Activated naive CD8-positive, alpha-beta T cell treated with anti-CD3 and anti-CD28 coated beads, Interleukin-2, amount 50 U/mL, for 16 hours (primary cell): ENCODE measurements around the gene SLC2A4RG.

Experiments used
- DNase-seq: peaks from one replicate; pipeline ENCODE4 v3.0.0-alpha.2; 2020; ENCODE audit warnings: low read depth, low spot score

Gene SLC2A4RG, protein sequence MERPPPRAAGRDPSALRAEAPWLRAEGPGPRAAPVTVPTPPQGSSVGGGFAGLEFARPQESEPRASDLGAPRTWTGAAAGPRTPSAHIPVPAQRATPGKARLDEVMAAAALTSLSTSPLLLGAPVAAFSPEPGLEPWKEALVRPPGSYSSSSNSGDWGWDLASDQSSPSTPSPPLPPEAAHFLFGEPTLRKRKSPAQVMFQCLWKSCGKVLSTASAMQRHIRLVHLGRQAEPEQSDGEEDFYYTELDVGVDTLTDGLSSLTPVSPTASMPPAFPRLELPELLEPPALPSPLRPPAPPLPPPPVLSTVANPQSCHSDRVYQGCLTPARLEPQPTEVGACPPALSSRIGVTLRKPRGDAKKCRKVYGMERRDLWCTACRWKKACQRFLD

DNA sequence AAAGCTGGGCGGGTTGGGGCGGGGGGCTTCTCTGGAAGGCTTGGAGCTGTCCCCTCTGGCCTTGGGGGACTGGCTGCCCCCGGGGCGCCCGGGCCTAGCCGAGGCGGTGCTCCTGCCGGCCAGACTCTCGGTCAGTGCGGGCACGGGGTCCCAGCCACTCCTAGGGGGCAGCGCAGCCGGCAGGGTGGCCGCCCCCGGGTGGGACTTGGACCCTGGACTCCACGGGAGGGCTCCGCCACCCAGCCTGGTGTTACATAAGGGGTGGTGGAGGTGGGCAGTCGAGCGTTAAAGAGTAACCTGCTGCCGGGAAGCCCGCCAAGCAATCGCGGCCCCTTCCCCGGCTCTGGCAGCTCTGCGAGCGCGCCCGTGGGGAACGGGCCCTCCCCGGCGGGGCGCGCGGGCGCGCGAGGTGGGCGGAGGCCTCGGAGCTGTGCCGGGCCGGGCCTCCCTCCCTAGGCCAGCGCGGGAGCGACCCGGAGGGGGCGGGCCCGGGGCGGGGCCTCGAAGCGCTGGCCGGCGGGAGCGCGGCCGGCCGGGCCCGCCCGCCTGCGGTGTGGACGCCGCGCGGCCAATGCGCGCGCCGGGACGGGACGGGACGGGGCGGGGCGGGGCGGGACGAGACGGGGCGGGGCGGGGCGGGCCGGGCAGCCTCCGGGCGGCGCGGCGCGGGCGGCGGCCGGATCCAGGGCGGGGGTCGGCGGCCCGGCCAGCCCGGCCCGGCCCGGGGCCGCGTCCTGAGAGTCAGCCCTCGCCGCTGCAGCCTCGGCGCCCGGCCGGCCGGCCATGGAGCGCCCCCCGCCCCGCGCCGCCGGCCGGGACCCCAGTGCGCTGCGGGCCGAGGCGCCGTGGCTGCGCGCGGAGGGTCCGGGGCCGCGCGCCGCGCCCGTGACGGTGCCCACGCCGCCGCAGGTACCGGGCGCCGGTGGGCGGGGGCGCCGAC lies at the start of gene SLC2A4RG:
SLC2A4RG (plus strand) TSS at position 647 of the 940 bp plus-strand sequence; CDS start at position 784, 137 bp downstream.
- DNase-seq = no peak

DNA sequence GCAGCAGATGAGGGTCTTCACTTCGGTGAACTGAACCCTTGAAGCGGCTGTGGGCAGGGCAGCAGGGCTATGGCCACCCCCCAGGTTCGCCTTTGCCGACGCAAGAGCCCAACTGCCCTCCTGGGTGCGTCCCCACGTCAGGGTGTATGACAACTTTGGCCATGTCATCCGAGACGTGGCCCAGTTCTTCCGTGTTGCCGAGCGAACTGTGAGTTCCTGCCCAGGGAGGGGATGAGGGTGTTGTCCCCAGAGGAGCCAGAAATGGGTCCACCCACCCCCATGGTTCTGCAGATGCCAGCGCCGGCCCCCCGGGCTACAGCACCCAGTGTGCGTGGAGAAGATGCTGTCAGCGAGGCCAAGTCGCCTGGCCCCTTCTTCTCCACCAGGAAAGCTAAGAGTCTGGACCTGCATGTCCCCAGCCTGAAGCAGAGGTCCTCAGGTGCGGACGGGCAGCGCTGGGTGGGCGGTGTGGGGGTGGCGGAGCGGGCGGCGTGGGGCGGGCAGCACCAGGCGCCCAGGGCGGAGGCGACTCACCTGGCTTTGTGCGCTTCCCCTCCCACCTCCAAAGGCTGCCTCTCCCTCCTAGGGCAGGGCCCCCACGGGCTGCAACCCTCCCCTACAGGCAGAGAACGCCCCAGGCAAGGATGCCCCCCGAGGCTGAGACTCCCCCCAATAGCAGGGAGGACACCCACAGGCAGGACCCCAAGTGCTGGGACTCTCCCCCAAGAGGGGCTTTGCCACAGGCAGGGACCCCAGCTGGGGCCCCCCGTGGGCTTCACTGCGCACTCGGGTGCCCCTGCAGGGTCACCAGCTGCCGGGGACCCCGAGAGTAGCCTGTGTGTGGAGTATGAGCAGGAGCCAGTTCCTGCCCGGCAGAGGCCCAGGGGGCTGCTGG lies 49.3 kb upstream of the SLC2A4RG start:
- no peak for DNase-seq

DNA sequence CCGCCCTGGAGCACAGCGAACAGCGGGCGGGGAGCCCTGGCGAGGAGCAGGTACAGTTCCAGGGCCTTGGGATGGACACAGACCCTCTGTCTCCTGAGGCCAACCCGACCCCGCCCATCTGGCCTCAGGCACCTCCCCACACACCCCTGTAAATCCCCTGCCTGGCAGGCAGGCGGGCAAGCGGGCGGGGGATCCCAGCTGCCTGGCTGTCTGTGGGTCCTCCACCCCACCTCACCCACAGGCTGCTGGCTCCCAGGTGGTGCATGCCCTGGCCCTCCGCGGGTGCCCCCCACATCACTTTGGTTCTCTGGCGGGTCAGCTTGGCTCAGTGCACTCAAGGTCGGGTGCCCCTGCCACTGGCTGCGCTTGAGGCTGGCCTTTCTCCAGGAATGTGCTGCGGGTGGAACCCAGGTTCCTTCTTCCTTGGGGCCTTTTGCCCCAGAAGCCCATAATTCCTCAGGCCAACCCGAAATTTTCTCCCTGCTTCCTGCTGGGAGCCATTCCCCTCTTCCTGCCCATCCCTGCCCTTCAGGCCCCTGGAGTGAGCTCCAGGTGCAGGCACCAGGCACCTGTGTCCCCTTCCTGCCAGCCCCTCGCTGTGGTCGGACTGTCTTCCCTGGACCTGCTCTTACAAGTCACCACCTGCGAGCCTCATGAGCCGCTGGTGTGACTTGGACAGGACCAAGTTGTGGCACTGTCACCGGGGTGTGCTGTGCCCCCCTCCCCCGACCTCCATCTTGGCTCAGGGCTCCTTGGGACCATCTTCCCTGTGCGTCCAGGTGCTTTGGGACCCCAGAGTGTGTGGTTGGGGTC lies 48.5 kb upstream of the SLC2A4RG start:
- no peak for DNase-seq

DNA sequence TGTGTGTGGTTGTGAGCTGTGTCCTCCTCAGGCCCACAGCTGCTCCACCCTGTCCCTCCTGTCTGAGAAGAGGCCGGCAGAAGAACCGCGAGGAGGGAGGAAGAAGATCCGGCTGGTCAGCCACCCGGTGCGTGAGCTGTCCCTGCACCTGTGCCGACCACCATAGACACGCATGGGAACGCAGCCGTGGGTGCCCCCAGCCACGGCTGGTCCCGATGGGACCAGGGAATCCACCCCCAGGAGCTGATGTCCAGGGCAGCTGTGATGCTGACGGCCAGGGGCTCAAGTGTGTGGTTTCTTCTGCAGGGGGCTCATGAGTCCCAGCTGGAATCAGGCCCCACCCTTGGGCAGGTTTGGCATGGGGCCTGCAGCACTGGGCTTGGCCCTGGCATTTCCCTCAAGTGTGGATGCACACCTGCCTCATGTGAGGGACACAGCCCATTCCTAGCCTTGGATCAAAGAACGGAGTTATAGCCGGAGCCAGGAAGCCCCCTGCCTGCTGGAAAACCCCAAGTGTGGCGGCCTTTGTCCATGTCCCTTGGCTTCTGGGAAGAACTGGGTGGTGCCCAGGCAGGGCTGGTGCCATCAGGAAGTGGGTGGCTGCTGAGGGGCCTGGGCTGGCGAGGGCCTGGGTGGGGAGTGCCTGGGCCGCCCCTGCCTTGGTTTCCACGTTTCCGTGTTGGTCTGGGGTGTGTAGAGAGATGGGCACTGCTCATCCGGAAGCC lies 47.7 kb upstream of the SLC2A4RG start:
- DNase-seq = no peak

DNA sequence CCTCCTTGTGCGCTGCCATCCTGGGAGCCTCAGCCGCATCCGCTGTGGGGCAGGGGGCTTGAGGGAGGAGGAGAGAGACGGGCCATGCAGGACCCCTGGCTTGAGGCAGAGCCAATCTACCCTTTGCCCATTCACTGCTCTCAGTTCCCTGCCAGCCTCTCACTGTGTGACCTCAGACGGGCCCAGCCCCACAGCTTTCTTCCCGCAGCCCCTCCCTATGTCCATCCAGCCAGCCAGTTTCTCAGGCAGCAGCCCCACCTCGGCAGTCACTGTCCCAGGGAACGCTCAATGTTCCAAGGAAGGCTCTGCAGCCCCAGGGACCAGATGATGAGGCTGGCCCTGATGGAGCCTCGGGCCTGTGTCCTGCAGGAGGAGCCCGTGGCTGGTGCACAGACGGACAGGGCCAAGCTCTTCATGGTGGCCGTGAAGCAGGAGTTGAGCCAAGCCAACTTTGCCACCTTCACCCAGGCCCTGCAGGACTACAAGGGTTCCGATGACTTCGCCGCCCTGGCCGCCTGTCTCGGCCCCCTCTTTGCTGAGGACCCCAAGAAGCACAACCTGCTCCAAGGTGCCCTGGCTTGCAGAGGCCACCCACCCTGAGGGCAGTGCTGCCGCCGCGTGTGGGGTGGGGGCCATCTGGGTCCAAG lies 47.0 kb upstream of the SLC2A4RG start:
- DNase-seq = no peak

DNA sequence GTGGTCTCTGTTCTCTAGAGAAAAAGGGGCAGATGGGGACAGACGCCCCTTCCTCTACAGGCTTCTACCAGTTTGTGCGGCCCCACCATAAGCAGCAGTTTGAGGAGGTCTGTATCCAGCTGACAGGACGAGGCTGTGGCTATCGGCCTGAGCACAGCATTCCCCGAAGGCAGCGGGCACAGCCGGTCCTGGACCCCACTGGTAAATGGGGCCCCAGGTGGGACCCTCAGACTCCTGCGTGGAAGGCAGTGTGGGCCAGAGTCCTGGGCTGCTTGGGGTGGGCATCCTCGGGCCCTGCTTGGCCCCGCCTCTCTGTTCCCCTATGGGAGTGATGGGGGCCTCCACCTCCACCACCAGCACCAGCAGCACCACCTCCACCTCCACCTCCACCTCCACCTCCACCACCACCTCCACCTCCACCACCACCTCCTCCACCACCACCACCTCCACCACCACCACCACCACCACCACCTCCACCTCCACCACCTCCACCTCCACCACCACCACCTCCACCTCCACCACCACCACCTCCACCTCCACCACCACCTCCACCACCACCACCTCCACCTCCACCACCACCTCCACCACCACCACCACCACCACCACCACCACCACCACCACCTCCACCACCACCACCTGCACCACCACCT lies 46.4 kb upstream of the SLC2A4RG start:
- no peak for DNase-seq

DNA sequence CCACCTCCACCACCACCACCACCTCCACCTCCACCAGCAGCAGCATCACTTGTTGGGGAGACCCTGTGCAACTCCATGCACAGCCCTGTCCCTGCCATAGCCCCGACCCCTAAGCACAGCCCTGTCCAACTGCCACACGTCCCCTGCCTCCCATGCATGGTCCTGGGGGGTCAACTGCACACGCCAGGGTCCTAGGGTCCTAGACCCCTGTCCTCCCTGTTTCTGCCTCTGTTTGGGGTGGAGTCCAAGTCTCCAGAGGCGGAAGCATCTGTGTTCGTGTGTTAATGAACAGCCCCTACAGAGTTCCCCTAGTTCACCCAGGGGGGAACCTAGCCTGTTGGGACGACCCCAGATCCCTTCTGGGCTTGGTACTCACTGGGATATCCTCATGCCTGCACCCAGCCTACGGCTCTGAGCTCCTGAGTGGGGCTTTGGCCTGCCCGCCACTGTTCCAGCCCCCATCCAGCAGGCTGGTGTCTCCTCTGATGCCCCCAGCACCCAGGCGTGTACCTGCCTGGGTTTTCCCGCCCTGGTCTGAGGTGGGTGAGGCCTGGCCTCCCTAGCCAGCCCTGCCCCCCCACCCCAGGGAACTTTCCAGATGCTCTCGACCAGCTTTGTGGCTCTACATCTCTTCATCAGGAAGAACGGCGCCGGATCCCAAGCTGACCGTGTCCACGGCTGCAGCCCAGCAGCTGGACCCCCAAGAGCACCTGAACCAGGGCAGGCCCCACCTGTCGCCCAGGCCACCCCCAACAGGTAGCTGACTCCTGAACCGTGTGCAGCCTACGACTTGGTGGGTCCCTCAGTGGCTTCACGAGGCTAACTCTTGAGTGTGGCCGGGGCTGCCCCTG lies 45.6 kb upstream of the SLC2A4RG start:
- DNase-seq = no peak

DNA sequence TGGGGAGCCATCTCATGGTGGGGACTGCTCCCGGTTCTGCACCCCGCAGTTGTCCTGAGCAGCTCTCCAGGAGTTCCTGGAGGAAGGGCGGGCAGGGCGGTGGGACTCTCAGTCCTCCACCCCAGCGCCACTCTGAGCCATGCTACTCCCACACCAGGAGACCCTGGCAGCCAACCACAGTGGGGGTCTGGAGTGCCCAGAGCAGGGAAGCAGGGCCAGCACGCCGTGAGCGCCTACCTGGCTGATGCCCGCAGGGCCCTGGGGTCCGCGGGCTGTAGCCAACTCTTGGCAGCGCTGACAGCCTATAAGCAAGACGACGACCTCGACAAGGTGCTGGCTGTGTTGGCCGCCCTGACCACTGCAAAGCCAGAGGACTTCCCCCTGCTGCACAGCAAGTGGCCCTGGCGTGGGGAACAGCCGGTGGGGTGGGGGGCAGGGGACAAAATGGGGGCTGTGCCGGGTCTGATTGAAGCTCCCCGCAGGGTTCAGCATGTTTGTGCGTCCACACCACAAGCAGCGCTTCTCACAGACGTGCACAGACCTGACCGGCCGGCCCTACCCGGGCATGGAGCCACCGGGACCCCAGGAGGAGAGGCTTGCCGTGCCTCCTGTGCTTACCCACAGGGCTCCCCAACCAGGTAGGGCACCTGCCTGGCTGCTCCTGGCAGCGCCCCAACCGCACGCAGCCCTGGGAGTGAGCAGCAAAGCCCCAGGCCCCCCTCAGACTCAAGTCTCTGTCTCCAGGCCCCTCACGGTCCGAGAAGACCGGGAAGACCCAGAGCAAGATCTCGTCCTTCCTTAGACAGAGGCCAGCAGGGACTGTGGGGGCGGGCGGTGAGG lies 44.8 kb upstream of the SLC2A4RG start:
- no peak for DNase-seq

DNA sequence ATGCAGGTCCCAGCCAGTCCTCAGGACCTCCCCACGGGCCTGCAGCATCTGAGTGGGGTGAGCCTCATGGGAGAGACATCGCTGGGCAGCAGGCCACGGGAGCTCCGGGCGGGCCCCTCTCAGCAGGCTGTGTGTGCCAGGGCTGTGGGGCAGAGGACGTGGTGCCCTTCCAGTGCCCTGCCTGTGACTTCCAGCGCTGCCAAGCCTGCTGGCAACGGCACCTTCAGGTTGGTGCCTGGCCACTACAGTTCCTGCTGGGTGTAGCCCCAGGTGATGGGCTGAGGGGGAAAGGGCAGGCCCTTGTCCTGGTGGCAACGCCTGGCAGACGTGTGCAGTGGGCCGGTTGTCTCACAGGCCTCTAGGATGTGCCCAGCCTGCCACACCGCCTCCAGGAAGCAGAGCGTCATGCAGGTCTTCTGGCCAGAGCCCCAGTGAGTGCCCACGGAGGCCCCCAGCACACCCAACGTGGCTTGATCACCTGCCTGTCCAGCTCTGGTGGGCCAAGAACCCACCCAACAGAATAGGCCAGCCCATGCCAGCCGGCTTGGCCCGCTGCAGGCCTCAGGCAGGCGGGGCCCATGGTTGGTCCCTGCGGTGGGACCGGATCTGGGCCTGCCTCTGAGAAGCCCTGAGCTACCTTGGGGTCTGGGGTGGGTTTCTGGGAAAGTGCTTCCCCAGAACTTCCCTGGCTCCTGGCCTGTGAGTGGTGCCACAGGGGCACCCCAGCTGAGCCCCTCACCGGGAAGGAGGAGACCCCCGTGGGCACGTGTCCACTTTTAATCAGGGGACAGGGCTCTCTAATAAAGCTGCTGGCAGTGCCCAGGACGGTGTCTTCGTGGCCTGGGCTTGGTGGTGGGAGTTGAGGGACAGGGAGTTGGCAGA lies 43.9 kb upstream of the SLC2A4RG start:
- no peak for DNase-seq

DNA sequence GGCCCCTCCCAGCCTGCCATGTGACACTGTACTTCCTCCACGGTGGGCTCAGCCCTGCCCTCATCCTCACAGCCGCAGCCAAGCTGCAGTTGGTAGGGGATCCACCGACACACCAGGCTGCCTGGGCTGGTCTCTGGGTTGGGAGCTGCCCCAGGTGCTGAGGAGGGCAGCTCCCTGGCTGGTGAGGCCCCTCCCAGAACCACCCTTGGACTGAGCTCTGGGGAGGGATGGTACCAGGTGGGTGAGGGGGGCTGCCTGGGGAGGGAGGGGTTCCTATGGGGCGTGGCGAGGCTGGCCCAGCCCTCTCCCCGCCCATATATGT lies 43.3 kb upstream of the SLC2A4RG start:
- no peak for DNase-seq

DNA sequence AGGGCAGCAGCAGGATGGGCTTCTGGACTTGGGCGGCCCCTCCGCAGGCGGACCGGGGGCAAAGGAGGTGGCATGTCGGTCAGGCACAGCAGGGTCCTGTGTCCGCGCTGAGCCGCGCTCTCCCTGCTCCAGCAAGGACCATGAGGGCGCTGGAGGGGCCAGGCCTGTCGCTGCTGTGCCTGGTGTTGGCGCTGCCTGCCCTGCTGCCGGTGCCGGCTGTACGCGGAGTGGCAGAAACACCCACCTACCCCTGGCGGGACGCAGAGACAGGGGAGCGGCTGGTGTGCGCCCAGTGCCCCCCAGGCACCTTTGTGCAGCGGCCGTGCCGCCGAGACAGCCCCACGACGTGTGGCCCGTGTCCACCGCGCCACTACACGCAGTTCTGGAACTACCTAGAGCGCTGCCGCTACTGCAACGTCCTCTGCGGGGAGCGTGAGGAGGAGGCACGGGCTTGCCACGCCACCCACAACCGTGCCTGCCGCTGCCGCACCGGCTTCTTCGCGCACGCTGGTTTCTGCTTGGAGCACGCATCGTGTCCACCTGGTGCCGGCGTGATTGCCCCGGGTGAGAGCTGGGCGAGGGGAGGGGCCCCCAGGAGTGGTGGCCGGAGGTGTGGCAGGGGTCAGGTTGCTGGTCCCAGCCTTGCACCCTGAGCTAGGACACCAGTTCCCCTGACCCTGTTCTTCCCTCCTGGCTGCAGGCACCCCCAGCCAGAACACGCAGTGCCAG lies 42.8 kb upstream of the SLC2A4RG start, which contains the start of gene TNFRSF6B:
TNFRSF6B (plus strand) TSS at position 25 of the 729 bp plus-strand sequence; CDS start at position 141, 116 bp downstream.
- no peak for DNase-seq

DNA sequence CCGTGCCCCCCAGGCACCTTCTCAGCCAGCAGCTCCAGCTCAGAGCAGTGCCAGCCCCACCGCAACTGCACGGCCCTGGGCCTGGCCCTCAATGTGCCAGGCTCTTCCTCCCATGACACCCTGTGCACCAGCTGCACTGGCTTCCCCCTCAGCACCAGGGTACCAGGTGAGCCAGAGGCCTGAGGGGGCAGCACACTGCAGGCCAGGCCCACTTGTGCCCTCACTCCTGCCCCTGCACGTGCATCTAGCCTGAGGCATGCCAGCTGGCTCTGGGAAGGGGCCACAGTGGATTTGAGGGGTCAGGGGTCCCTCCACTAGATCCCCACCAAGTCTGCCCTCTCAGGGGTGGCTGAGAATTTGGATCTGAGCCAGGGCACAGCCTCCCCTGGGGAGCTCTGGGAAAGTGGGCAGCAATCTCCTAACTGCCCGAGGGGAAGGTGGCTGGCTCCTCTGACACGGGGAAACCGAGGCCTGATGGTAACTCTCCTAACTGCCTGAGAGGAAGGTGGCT lies 42.2 kb upstream of the SLC2A4RG start:
- DNase-seq = no peak

DNA sequence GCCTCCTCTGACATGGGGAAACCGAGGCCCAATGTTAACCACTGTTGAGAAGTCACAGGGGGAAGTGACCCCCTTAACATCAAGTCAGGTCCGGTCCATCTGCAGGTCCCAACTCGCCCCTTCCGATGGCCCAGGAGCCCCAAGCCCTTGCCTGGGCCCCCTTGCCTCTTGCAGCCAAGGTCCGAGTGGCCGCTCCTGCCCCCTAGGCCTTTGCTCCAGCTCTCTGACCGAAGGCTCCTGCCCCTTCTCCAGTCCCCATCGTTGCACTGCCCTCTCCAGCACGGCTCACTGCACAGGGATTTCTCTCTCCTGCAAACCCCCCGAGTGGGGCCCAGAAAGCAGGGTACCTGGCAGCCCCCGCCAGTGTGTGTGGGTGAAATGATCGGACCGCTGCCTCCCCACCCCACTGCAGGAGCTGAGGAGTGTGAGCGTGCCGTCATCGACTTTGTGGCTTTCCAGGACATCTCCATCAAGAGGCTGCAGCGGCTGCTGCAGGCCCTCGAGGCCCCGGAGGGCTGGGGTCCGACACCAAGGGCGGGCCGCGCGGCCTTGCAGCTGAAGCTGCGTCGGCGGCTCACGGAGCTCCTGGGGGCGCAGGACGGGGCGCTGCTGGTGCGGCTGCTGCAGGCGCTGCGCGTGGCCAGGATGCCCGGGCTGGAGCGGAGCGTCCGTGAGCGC lies 41.6 kb upstream of the SLC2A4RG start:
- DNase-seq = no peak

DNA sequence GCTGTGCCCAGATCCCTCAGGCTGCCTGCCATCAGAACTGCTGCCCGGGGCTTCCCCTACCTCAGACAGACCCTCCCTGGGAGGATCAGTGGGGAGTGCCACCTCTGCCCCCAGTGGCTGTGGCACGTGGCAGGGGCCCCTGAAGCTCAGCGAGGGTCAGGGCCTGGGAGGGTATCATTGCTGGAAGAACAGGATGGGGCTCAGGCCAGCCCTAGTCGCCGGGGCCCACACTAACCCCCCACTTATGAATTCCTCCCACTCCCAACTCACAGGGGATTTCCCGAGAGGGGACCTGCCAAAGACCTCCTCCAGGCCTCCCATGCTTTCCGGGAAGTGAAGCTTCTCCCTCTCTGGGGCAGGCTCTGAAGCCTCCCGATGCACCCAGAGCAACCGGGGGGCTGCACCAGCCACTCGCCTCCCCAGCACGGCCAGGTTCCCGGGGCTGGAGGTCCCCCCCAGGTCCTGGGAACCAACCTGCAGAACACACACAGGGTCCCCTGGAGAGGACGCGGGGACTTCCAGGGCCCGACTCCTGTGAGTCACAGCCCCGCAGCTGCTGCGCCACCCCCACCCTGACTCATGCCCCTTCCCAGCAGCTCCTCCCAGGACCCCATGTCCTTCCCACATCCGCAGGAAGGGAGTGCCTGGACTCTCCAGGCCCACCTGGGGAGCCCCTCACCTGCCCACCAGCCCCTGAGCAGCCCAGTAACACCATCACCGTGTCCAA lies 40.7 kb upstream of the SLC2A4RG start:
- no peak for DNase-seq
